Ishikawa (cell line): Measurements from ENCODE around the gene SEMA3B.

Experiments
- CEBPB ChIP-seq: IDR thresholded peaks from 2 replicates; pipeline ENCODE4 v1.6.1; 2012
- CREB1 ChIP-seq: IDR thresholded peaks from 2 replicates; pipeline ENCODE4 v1.6.1; 2012; ENCODE audit warnings: low read depth
- EGR1 ChIP-seq: IDR thresholded peaks from 2 replicates; pipeline ENCODE4 v1.6.1; 2012
- EP300 ChIP-seq: IDR thresholded peaks from 2 replicates; pipeline ENCODE4 v1.6.1; 2012; ENCODE audit warnings: borderline replicate concordance
- FOXM1 ChIP-seq: IDR thresholded peaks from 2 replicates; pipeline ENCODE4 v1.6.1; 2012; ENCODE audit warnings: low read depth, borderline replicate concordance
- MAX ChIP-seq: IDR thresholded peaks from 2 replicates; pipeline ENCODE4 v1.6.1; 2012
- NFIC ChIP-seq: IDR thresholded peaks from 2 replicates; pipeline ENCODE4 v1.6.1; 2012
- RAD21 ChIP-seq: IDR thresholded peaks from 2 replicates; pipeline ENCODE4 v1.6.1; 2012; ENCODE audit warnings: low read depth
- REST ChIP-seq: IDR thresholded peaks from 2 replicates; pipeline ENCODE4 v1.6.1; 2012; ENCODE audit warnings: low read depth, mild to moderate bottlenecking
- TAF1 ChIP-seq: IDR thresholded peaks from 2 replicates; pipeline ENCODE4 v1.6.1; 2012; ENCODE audit warnings: low read depth, mild to moderate bottlenecking
- TCF12 ChIP-seq: IDR thresholded peaks from 2 replicates; pipeline ENCODE4 v1.6.1; 2012; ENCODE audit warnings: low read depth
- TEAD4 ChIP-seq: IDR thresholded peaks from 2 replicates; pipeline ENCODE4 v1.6.1; 2012
- USF1 ChIP-seq: IDR thresholded peaks from 2 replicates; pipeline ENCODE4 v1.6.1; 2012
- YY1 ChIP-seq: IDR thresholded peaks from 2 replicates; pipeline ENCODE4 v1.6.1; 2012; ENCODE audit warnings: low read depth
- ZBTB7A ChIP-seq: IDR thresholded peaks from 2 replicates; pipeline ENCODE4 v1.6.1; 2012; ENCODE audit warnings: low read depth

Gene SEMA3B

GRCh38 chr3:50298836-50299637, 30.1 kb downstream of the SEMA3B start, which contains the start of the genes HYAL3 and NAA80:
Gene HYAL3 (minus strand): TSS chr3:50299405. CDS start chr3:50295602, 3,803 bp downstream.
Gene NAA80 (minus strand): TSS chr3:50299405. CDS start chr3:50297463, 1,942 bp downstream.
- TF ChIP-seq TEAD4 (peak; percentile 31; the same call in 1 of the 2 replicates), EP300 (peak; percentile 35; the same call in 1 of the 2 replicates), YY1 (0 out of 2 replicates have a peak, but pooled peaks have one; percentile 49), CREB1 (0 out of 2 replicates have a peak, but pooled peaks have one; percentile 11), MAX (peak; percentile 80), ZBTB7A (no peak)

- TF ChIP-seq TAF1 (no peak), CEBPB (no peak), EP300 (no peak), YY1 (no peak), CREB1 (0 out of 2 replicates have a peak, but pooled peaks have one; percentile 2), REST (no peak), USF1 (0 out of 2 replicates have a peak, but pooled peaks have one; percentile 24), TEAD4 (no peak), MAX (no peak), NFIC (no peak), EGR1 (no peak)
These were observed 30.6 kb downstream of the SEMA3B start for GRCh38 chr3:50299638-50299928.

DNA sequence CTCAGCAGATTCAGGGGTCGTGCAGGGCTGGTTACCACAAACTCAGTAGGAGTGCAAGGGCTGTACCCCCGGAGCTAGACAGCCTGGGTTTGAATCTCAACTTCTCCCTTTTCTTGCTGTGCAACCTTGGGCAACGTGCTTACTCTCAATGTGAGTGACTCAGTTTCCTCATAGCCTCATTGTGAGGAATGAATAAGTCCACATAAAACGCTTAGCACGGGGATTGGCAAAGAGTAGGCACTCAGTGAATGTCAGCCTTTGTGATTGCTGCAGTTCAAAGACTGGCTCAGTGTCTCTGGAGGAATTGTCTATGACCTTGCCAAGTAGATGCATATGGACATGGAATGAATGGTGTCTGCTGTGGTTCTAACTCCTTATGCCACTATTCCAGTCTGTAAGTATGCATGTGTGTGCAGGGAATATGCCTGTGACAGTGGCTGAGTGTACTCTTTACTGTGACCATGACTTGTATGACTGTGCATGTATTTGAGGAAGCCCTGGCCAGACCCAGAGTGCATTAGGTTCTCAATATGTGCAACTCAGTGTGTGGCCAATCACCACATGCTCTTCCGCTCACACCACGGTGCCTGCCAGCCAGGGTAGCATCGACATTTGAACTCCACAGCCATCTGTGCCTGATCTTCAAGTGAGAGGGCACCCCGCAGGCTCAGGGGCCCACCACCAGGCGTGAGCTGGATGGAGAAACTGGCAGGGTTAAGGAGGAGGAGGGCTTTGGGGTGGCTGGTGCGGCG, 31.2 kb downstream of the SEMA3B start:
- TF ChIP-seq REST (no peak), EGR1 (no peak), NFIC (no peak), TAF1 (no peak), CREB1 (no peak), RAD21 (no peak), EP300 (no peak), YY1 (no peak), TCF12 (no peak), USF1 (no peak), CEBPB (no peak), FOXM1 (no peak), TEAD4 (no peak), MAX (no peak)

GRCh38 chr3:50300681-50301254, 31.8 kb downstream of the SEMA3B start:
- TF ChIP-seq FOXM1, result no peak
- TF ChIP-seq RAD21, result no peak
- TF ChIP-seq REST, result no peak
- TF ChIP-seq EGR1, result no peak
- TF ChIP-seq CEBPB, result no peak
- TF ChIP-seq TEAD4, result no peak
- no peak for TF ChIP-seq TCF12
- no peak for TF ChIP-seq TAF1
- no peak for TF ChIP-seq CREB1
- TF ChIP-seq YY1, result no peak
- TF ChIP-seq EP300, result no peak
- no peak for TF ChIP-seq USF1
- TF ChIP-seq NFIC, result no peak
- TF ChIP-seq MAX, result no peak
- no peak for TF ChIP-seq ZBTB7A
